ENCODE measurements around the gene EMX1. TPM values are rescaled to one million over a fixed set of nuclear protein-coding genes. Genes with fewer than 3 reads are reported as not detected.
A peak's percentile ranks its signal among the peaks of the same experiment; 100 is the strongest.

EMX1 gene
- total RNA-seq, 1 experiment from 2014 or later: 0.72 TPM

DNA sequence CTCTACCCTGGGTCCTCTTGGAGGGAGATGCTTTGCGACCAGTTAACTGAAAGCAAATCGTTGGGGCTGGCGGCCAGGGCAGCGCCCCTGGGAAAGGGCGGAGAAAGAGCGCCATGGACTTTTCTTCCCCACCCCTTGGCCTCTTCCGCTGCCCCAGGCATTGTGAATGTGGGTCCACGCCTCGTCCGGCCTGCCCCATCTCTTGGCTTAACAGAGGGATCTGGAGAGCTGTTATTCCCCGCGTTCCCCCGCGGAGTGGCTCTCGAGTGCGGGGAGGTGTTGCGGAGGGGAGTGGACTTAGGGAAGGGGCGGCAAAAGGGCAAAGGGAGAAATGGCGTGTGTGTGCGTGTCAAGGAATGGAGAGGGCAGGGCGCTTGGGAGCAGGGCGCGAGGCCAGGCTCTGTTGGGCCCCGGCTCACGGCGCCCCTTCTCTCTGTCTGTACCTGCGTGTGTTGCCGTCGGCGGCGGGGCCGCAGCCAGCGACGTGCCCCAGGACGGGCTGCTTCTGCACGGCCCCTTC lies 6.6 kb downstream of the EMX1 start:
- H3K4ac ChIP-seq (ENCODE audit: low read depth, low read length): no peak overlapping the region
- TF ChIP-seq, protein P1, sequence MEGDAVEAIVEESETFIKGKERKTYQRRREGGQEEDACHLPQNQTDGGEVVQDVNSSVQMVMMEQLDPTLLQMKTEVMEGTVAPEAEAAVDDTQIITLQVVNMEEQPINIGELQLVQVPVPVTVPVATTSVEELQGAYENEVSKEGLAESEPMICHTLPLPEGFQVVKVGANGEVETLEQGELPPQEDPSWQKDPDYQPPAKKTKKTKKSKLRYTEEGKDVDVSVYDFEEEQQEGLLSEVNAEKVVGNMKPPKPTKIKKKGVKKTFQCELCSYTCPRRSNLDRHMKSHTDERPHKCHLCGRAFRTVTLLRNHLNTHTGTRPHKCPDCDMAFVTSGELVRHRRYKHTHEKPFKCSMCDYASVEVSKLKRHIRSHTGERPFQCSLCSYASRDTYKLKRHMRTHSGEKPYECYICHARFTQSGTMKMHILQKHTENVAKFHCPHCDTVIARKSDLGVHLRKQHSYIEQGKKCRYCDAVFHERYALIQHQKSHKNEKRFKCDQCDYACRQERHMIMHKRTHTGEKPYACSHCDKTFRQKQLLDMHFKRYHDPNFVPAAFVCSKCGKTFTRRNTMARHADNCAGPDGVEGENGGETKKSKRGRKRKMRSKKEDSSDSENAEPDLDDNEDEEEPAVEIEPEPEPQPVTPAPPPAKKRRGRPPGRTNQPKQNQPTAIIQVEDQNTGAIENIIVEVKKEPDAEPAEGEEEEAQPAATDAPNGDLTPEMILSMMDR (conservative IDR thresholded peaks at IDR 0.05): no peak
- H3K4me1 Mint-ChIP-seq: peaks cover 17 to 32% of the 10 kb centered on the region in 2 experiments
- no peak overlapping the region for H2BK20ac ChIP-seq (ENCODE audit: low read depth, low read length, poor library complexity, severe bottlenecking)
- no peak overlapping the region for H3K18ac ChIP-seq (ENCODE audit: insufficient read length, low read depth, low read length)
- no peak overlapping the region for H3K9ac ChIP-seq (ENCODE audit: extremely low read depth, insufficient read length, low read length)
- H2BK12ac ChIP-seq (ENCODE audit: insufficient read length, low read depth, low read length): no peak overlapping the region
- H4K91ac ChIP-seq (ENCODE audit: insufficient read length, low read depth, low read length): no peak overlapping the region
- H4K5ac ChIP-seq (ENCODE audit: insufficient read length, low read depth, low read length): no peak overlapping the region
- no peaks in the 10 kb centered on the region for H4K20me1 ChIP-seq (ENCODE audit: control insufficient read depth, insufficient read depth, insufficient read length)
- H3K4me3 Mint-ChIP-seq: peak overlapping the region; percentile 37 to 74; a peak in 4 of 5 replicates
- H2AFZ ChIP-seq (ENCODE audit: low read length): no peak overlapping the region
- DNase-seq: peak; percentile 65
- H3K56ac ChIP-seq (ENCODE audit: insufficient read length, low read depth, low read length): no peak overlapping the region
- H2AK5ac ChIP-seq (ENCODE audit: insufficient read length, low read length): no peak overlapping the region
- H2BK5ac ChIP-seq (ENCODE audit: insufficient read length, low read length): no peak overlapping the region
- H3K4me2 ChIP-seq (ENCODE audit: insufficient read depth, insufficient read length, low read length): peak overlapping the region; percentile 51
- no peak overlapping the region for H3T11ph ChIP-seq (ENCODE audit: low read length)
- peak overlapping the region; percentile 21; the same call in 1 of the 2 replicates for H3K14ac ChIP-seq (ENCODE audit: insufficient read depth, low read length)
- H2BK120ac ChIP-seq (ENCODE audit: low read depth, low read length, poor library complexity, severe bottlenecking): no peak overlapping the region
- H3K27me3 ChIP-seq (ENCODE audit: insufficient read depth, low read length): peaks cover 94% of the 10 kb centered on the region
- H3K27me3 Mint-ChIP-seq (ENCODE audit: low read depth): no peaks in the 10 kb centered on the region
- H3K27ac Mint-ChIP-seq: no peak overlapping the region
- WGBS (ENCODE audit: extremely low coverage, insufficient read length, low lambda C conversion rate): no CpG with 5 or more reads among the region's 36 CpGs
- H3K23me2 ChIP-seq (ENCODE audit: insufficient read length, low read depth, low read length, poor library complexity, severe bottlenecking): peaks cover 20% of the 10 kb centered on the region
- no peak overlapping the region for H4K8ac ChIP-seq (replicated peaks; ENCODE audit: insufficient read length, low read depth, low read length)
- H3K23ac ChIP-seq (ENCODE audit: insufficient read length, low read depth, low read length): no peak overlapping the region
- H3K36me3 Mint-ChIP-seq (ENCODE audit: insufficient read depth in 1 of 3, low read depth in 3 of 3): peaks cover 0 to 7% (median 5%) of the 10 kb centered on the region in 3 experiments; a peak in 3 of 7 replicates
- H3K9me3 ChIP-seq (ENCODE audit: control insufficient read depth, low read depth, low read length): no peaks in the 10 kb centered on the region
- H2BK15ac ChIP-seq (ENCODE audit: low read depth, low read length): no peak overlapping the region
- no peaks in the 10 kb centered on the region for H3K79me2 ChIP-seq (ENCODE audit: insufficient read depth, low read length)
- no peak overlapping the region for H3K27ac ChIP-seq (ENCODE audit: insufficient read length, low read depth, low read length)
- H3K4me1 ChIP-seq (ENCODE audit: insufficient read depth, low read length): peaks cover 5% of the 10 kb centered on the region
- H3K79me1 ChIP-seq (ENCODE audit: insufficient read depth, low read depth, low read length, poor library complexity, severe bottlenecking): no peaks in the 10 kb centered on the region
- peaks cover 2% of the 10 kb centered on the region in 2 experiments; a peak in 2 of 5 replicates for H3K9me3 Mint-ChIP-seq
